Caki2 (cell line): ENCODE measurements around the gene CFAP53. TPM values are rescaled to one million over a fixed set of nuclear protein-coding genes. Genes with fewer than 3 reads are reported as not detected.
A peak's percentile ranks its signal among the peaks of the same experiment; 100 is the strongest.
"Not testable (repeated sequence)": the region's sequence is repeated elsewhere in the genome, so short reads cannot be mapped to it uniquely, and the experiment has no call there.

Experiments
- DNase-seq: peaks from one replicate; pipeline ENCODE4 v3.0.0-alpha.2; 2015; ENCODE audit warnings: low read depth
- in situ Hi-C: cut with HindIII; loops from 2 replicates; pipeline ENCODE4 v1.10.0; 2016; ENCODE audit warnings: low sequenced_read_pairs, low pct_unique_long_range_greater_than_20kb, mixed read lengths
- total RNA-seq: library from RNA; depleted of rRNA; stranded (reverse); fragments of >200 nt; shearing (Covaris generic); gene quantifications from 2 replicates; pipeline ENCODE4 v1.2.3, GENCODE V29; 2014; ENCODE audit warnings: low replicate concordance; rRNA removed

CFAP53 gene, protein sequence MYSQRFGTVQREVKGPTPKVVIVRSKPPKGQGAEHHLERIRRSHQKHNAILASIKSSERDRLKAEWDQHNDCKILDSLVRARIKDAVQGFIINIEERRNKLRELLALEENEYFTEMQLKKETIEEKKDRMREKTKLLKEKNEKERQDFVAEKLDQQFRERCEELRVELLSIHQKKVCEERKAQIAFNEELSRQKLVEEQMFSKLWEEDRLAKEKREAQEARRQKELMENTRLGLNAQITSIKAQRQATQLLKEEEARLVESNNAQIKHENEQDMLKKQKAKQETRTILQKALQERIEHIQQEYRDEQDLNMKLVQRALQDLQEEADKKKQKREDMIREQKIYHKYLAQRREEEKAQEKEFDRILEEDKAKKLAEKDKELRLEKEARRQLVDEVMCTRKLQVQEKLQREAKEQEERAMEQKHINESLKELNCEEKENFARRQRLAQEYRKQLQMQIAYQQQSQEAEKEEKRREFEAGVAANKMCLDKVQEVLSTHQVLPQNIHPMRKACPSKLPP
- total RNA-seq, result 0.64 TPM in 1 of 2 replicates, not detected in the other

- in situ Hi-C loops, result no loop called here
- DNase-seq, result peak; percentile 71
These were observed at the start of gene CFAP53 for GRCh38 chr18:50266248-50266704. Gene CFAP53 (minus strand): TSS chr18:50266495. CDS start chr18:50266404, 91 bp downstream.

- in situ Hi-C loops, result no loop called here
These were observed 49.0 kb upstream of the CFAP53 start for GRCh38 chr18:50315100-50315871.

GRCh38 chr18:50313873-50314460 lies 47.7 kb upstream of the CFAP53 start:
- in situ Hi-C loops, result no loop called here

More at GRCh38 chr18:50315100-50315871, 49.0 kb upstream of the CFAP53 start:
- DNase-seq, result no peak

DNA sequence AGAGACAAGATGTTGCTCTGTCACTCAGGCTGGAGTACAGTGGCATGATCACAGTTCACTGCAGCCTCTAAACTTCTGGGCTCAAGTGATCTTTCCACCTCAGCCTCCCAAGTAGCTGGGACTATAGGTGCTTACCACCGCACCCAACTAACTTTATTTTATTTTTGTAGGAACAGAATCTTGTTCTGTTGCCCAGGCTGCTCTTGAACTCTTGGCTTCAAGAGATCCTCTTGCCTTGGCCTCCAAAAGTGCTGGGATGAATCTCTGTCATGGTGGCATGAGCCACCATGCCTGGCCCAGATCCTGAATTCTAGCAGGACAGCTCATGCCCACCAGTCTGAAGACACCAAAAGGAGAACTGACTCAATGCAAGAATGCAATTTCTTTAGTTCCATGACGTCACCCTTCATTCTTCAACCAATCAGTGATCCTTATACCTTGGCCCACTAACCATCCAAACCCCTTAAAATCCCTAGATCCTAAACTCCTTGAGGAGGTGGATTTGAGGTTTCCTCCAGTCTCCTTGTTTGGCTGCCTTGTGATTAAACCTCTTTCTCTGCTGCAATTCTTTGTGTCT lies 46.8 kb upstream of the CFAP53 start:
- no peak for DNase-seq
- in situ Hi-C loops, result no loop called here

More at GRCh38 chr18:50313873-50314460, 47.7 kb upstream of the CFAP53 start:
- DNase-seq, result no peak

DNA sequence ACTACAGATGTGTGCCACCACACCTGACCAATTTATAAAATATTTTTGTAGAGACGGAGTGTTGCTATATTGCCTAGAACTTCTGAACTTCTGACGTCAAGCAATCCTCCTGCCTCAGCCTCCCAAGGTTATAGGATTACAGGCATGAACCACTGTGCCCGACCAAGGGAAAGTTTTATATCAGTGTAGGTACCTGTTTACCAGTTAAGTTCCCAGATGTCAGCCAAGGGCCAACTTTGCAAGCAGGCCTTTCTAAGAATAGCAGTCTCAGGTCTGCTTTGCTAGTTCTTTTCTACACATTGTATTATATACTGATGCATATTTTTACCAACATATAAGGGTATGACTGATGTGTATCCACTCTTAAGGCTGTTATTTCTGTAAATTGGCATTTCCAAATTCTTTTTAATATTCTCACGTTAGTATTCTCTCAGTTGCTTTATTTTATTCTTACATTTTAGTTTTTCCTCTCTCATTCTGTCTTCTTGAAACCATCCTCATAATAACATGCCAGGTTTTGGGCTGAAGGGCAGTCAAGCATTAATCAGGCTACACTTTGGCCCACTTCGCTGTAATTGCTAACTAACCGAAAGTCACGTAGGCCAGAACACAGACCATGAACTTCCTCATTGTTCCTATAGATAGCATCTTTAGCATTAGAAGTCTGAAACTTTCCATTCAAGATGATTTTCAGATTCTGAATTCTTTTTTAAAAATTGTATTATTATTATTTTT lies 46.2 kb upstream of the CFAP53 start:
- in situ Hi-C loops, result no loop called here
- no peak for DNase-seq

DNA sequence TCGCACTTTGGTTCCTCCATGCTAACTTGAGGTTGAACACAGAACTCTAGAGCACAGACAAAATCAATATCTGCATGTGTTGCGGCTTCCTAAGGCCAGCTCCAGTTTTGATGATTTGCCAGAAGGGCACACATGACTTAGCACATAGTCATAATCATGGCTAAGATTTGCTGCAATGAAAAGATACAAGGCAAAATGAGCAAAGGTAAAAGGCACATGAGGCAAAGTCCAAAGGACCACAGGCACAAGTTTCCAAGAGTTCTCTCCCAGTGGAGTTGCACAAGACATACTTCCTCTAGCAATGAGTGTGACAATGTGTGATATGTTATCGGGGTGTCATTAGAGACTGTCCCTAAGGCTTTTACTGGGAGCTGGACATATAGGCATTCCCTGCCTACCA lies 45.4 kb upstream of the CFAP53 start:
- in situ Hi-C loops, result no loop called here
- DNase-seq, result no peak

GRCh38 chr18:50310080-50310479 lies 43.8 kb upstream of the CFAP53 start:
- in situ Hi-C loops, result no loop called here
- DNase-seq, result no peak

- DNase-seq, in situ Hi-C loops: not testable (repeated sequence)
These were observed 42.6 kb upstream of the CFAP53 start for GRCh38 chr18:50308851-50309250.

- in situ Hi-C loops, result no loop called here
- DNase-seq, result peak; percentile 66
These were observed 41.6 kb upstream of the CFAP53 start for GRCh38 chr18:50307738-50308470.

DNA sequence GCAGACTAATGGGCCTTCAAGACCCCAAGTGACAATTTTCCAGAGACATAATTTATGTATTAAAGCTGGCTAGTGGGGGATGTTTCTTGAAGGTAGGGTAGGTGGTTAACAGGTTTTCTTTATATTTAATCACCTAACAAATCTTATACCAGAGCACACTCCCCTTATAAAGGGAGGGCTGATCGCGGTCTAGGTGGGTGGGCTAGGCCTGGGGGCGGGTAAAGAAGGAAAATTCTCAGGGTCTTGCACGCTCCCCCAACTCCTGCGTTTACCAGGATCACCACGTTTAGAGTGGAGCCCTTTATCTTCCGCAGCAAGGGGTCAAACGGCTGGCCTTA lies 41.1 kb upstream of the CFAP53 start:
- in situ Hi-C loops, result no loop called here

DNA sequence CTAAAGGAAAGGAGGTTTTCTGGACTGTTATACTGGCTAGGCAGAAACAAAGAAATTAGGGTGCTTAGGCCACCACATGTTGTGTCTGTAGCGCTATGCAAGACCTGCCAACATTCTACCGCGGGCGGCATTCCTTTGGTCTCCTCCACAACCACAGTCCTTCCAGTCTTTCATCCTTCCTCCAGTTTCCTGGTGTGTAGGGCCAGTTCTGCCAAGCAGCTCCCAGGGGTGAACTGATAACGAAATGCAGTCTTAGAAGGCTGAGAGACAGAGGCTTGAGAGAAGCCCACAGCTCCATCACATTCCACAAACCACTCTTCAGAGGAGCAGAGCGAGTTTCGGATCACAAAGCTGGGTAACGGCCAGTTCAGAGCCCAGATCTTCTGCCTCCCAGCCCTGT lies 40.6 kb upstream of the CFAP53 start:
- in situ Hi-C loops, result no loop called here
- DNase-seq, result no peak

More for the DNA sequence above, 41.1 kb upstream of the CFAP53 start:
- DNase-seq, result no peak

- in situ Hi-C loops, result no loop called here
- no peak for DNase-seq
These were observed 34.8 kb upstream of the CFAP53 start for GRCh38 chr18:50301074-50301473.

DNA sequence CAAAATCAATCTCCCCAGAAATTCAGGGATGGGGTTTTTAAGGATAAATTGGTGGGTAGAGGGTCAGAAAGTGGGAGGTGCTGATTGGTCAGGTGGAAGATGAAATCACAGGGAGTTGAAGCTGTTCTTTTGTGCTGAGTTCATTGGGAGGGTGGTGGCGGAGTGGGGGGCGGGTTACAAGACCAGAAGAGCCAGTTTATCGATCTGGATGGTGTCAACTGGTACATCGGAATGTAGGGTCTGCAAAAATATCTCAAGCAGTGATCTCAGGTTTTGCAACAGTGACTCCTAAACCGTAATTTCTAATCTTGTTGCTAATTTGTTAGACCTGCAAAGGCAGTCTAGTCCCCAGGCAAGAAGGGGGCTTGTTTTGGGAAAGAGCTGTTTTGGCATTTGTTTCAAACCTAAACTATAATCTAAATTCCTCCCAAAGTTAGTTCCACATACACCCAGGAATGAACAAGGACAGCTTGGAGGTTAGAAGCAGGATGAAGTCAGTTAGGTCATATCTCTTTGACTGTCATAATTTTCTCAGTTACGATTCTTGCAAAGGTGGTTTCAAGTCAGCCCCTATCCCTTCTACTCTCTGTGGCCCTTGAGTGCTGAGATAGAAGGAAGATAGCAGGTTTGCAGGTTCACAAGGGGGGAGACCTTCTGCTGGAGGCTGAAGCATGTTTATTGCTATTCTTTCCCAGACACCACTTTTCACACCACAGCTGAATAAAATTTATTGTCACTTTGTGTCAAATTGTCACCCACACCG lies 33.5 kb upstream of the CFAP53 start:
- in situ Hi-C loops, result no loop called here
- DNase-seq, result no peak

DNA sequence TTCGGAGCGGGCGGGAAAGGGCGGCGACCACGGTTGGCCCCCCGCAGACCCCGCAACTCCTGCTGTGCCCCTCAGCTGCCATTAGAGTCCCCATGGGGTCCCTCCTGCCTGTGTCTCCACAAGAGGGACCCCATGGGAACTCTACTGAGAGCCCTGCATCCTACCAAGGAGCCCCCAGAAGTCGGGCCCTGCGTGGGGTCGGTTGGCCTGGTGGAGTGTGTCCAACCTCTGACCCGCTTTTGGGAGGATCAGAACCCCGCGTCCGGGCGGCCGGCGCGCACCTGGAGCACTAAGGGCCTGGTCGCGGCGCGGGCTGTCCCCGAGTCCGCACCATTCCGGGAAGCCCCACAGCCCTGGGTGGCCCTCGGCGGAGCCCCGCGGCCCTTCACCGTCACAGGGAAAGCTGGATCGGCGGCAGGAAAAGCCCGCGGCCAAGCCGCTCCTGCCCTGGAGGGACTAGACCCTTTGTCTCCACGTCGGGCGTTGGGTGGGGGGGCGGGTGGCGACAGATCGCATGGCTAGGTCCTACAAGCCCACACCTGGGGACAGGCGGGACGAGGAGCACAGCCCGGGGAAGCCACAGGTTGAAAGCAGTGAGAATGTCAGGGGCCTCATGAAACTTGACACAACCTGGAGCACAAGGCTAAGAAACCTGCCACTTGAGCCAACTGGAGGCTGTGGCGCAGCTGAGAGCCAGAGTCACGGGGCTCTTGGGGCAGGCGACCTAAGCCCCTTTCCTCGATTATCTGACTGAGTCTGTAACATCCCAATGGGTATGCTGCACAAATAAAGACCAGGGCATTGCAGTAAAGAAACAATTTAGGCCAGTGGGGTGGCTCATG lies 32.4 kb upstream of the CFAP53 start:
- in situ Hi-C loops, result no loop called here

GRCh38 chr18:50297621-50298442 lies 31.5 kb upstream of the CFAP53 start:
- DNase-seq, result no peak
- in situ Hi-C loops, result no loop called here

More for the DNA sequence above, 32.4 kb upstream of the CFAP53 start:
- DNase-seq, result no peak
